Measurements from ENCODE around the gene LIMK2.

- TF ChIP-seq POLR2A (IDR thresholded peaks at IDR 0.05; ENCODE audit: low read length) (no peak), GATA1 (IDR thresholded peaks at IDR 0.05; ENCODE audit: low read depth, low read length) (no peak)
Measured at GRCh38 chr22:31269892-31270579, 57.9 kb downstream of the LIMK2 start.
